Gastrocnemius medialis (tissue), 4 donors: ENCODE measurements around the gene CH25H. TPM values are rescaled to one million over a fixed set of nuclear protein-coding genes. Genes with fewer than 3 reads are reported as not detected.

ENCODE experiments used
- ATAC-seq, 2 donors: fragments of 150-250 bp; one replicate each; pipeline ENCODE4 v1.9.1; 2016
- DNase-seq, 2 donors: peaks; one replicate each; pipeline ENCODE4 v3.0.0-alpha.2; 2019
- H3K27ac ChIP-seq, 4 donors: fragments of 200-600 bp; sonication (generic); 1 replicate in 1 of 4; 2 replicates in 3 of 4; pipeline ENCODE4 v1.5.1; 2016 to 2018; ENCODE audit warnings: mild to moderate bottlenecking in 2 of 4, moderate library complexity in 1 of 4
- H3K27me3 ChIP-seq, 3 donors: fragments of 200-600 bp; sonication (generic) in 2 of 3; 1 replicate in 1 of 3; 2 replicates in 2 of 3; pipeline versions ENCODE4 v1.5.1 to v1.6.0; 2016 to 2019; ENCODE audit warnings: mild to moderate bottlenecking in 1 of 3, moderate library complexity in 1 of 3
- H3K36me3 ChIP-seq, 2 donors: fragments of 200-600 bp; sonication (generic) in 1 of 2; one replicate each; pipeline ENCODE4 v1.5.1; 2017 to 2018
- H3K4me1 ChIP-seq, 2 donors: fragments of 200-600 bp; sonication (generic) in 1 of 2; one replicate each; pipeline ENCODE4 v1.5.1; 2016 to 2017; ENCODE audit warnings: mild to moderate bottlenecking in 2 of 2
- H3K4me3 ChIP-seq, 4 donors: fragments of 200-600 bp; sonication (generic) in 3 of 4; 1 replicate in 1 of 4; 2 replicates in 3 of 4; pipeline ENCODE4 v1.5.1; 2016 to 2019; ENCODE audit warnings: mild to moderate bottlenecking in 2 of 4
- H3K9me3 ChIP-seq, 3 donors: fragments of 200-600 bp; sonication (generic) in 2 of 3; 1 replicate in 1 of 3; 2 replicates in 2 of 3; pipeline ENCODE4 v1.5.1; 2016 to 2019
- CTCF ChIP-seq, 5 experiments: fragments of 450-650 bp in 3 of 5; fragments of 200-600 bp in 2 of 5; sonication (generic) in 2 of 5; IDR thresholded peaks in 4 of 5; conservative IDR thresholded peaks in 1 of 5; 1 replicate in 4 of 5; 2 replicates in 1 of 5; pipeline ENCODE4 v1.5.1; 2016 to 2019; ENCODE audit warnings: antibody characterized with exemption in 5 of 5, mild to moderate bottlenecking in 3 of 5, moderate library complexity in 3 of 5
- POLR2A ChIP-seq, 2 donors: fragments of 450-650 bp; IDR thresholded peaks; one replicate each; pipeline ENCODE4 v1.6.1; 2017; ENCODE audit warnings: antibody characterized with exemption in 2 of 2, mild to moderate bottlenecking in 2 of 2, moderate library complexity in 2 of 2
- in situ Hi-C, 4 donors: fragments of 200-750 bp; cut with MboI; loops; one replicate each; pipeline versions ENCODE4 v1.15.0 to v1.8.0; 2017; ENCODE audit warnings: low sequenced_read_pairs in 4 of 4
- intact Hi-C: fragments of 100-400 bp; cut with DNase I; formaldehyde crosslinking; loops from one replicate; pipeline ENCODE4 v1.15.1; 2023; ENCODE audit warnings: low total_unique reads
- total RNA-seq, 4 donors: library from RNA; depleted of rRNA; stranded (reverse); fragments of >200 nt; gene quantifications; one replicate each; pipeline versions ENCODE4 v1.1.0 to v1.2.3, GENCODE V29; 2016

CH25H gene
- total RNA-seq, 4 donors from 2014 or later: 0.85 to 1.1 TPM; not detected in 2

- Histone ChIP-seq H3K4me1 (no peaks in the 10 kb centered on the region), H3K9me3 (no peaks in the 10 kb centered on the region), H3K4me3 (no peak overlapping the region), H3K27ac (no peak overlapping the region), H3K36me3 (no peaks in the 10 kb centered on the region), H3K27me3 (no peaks in the 10 kb centered on the region)
- TF ChIP-seq CTCF (IDR thresholded peaks at IDR 0.05 in 4 of 5, conservative IDR thresholded peaks at IDR 0.05 in 1 of 5) (no peak), POLR2A (IDR thresholded peaks at IDR 0.05) (no peak)
- DNase-seq: peak; percentile 59 to 74
- in situ Hi-C loops: no loop called here
- peak; percentile 70 to 75 for ATAC-seq
- intact Hi-C loops: no loop called here
These were observed 28.1 kb upstream of the CH25H start for GRCh38 chr10:89235073-89235798.

GRCh38 chr10:89233033-89233432 lies 25.9 kb upstream of the CH25H start:
- no peak for TF ChIP-seq CTCF (IDR thresholded peaks at IDR 0.05 in 4 of 5, conservative IDR thresholded peaks at IDR 0.05 in 1 of 5)
- TF ChIP-seq POLR2A (IDR thresholded peaks at IDR 0.05): no peak
- DNase-seq: no peak
- H3K27me3 ChIP-seq: no peaks in the 10 kb centered on the region
- no peak overlapping the region for H3K27ac ChIP-seq
- H3K9me3 ChIP-seq: no peaks in the 10 kb centered on the region
- H3K36me3 ChIP-seq: peaks cover 0 to under 1% of the 10 kb centered on the region in 2 donors
- H3K4me3 ChIP-seq: no peak overlapping the region
- in situ Hi-C loops (no loop called here), intact Hi-C loops (no loop called here)
- H3K4me1 ChIP-seq: no peaks in the 10 kb centered on the region
- ATAC-seq: no peak

GRCh38 chr10:89228962-89229361 lies 21.8 kb upstream of the CH25H start:
- Histone ChIP-seq H3K27me3 (no peaks in the 10 kb centered on the region), H3K9me3 (no peaks in the 10 kb centered on the region), H3K27ac (no peak overlapping the region), H3K36me3 (peaks cover 0 to 8% of the 10 kb centered on the region in 2 donors), H3K4me1 (no peaks in the 10 kb centered on the region), H3K4me3 (no peak overlapping the region)
- DNase-seq: no peak
- in situ Hi-C loops (no loop called here), intact Hi-C loops (no loop called here)
- no peak for TF ChIP-seq POLR2A (IDR thresholded peaks at IDR 0.05)
- TF ChIP-seq CTCF (IDR thresholded peaks at IDR 0.05 in 4 of 5, conservative IDR thresholded peaks at IDR 0.05 in 1 of 5): no peak
- ATAC-seq: no peak

- in situ Hi-C loops (no loop called here), intact Hi-C loops (no loop called here)
- H3K27ac ChIP-seq: no peak overlapping the region
- H3K4me3 ChIP-seq: no peak overlapping the region
- ATAC-seq (no peak), DNase-seq (no peak)
- H3K4me1 ChIP-seq: no peaks in the 10 kb centered on the region
- H3K27me3 ChIP-seq: no peaks in the 10 kb centered on the region
- TF ChIP-seq CTCF (IDR thresholded peaks at IDR 0.05 in 4 of 5, conservative IDR thresholded peaks at IDR 0.05 in 1 of 5): no peak
- TF ChIP-seq POLR2A (IDR thresholded peaks at IDR 0.05): no peak
- peaks cover 0 to 8% of the 10 kb centered on the region in 2 donors for H3K36me3 ChIP-seq
- no peaks in the 10 kb centered on the region for H3K9me3 ChIP-seq
These were observed 21.0 kb upstream of the CH25H start for GRCh38 chr10:89228146-89228545.

- Histone ChIP-seq H3K4me1 (no peaks in the 10 kb centered on the region), H3K36me3 (peaks cover 0 to 8% of the 10 kb centered on the region in 2 donors), H3K27ac (no peak overlapping the region), H3K27me3 (no peaks in the 10 kb centered on the region), H3K9me3 (no peaks in the 10 kb centered on the region), H3K4me3 (no peak overlapping the region)
- ATAC-seq (no peak), DNase-seq (no peak)
- in situ Hi-C loops (no loop called here), intact Hi-C loops (no loop called here)
- TF ChIP-seq CTCF (IDR thresholded peaks at IDR 0.05 in 4 of 5, conservative IDR thresholded peaks at IDR 0.05 in 1 of 5) (no peak), POLR2A (IDR thresholded peaks at IDR 0.05) (no peak)
These were observed 19.8 kb upstream of the CH25H start for GRCh38 chr10:89226891-89227290.
